ENCODE results near the gene DTX1. TPM values are rescaled to one million over a fixed set of nuclear protein-coding genes. Genes with fewer than 3 reads are reported as not detected.

Gene DTX1
- total and polyA plus RNA-seq, 8 donors: 0.43 to 6.2 (median 1.9) TPM

GRCh38 chr12:113145720-113146551 is 89.4 kb downstream of the DTX1 start:
- Histone ChIP-seq H3K36me3 (no peaks in the 10 kb centered on the region), H3K4me1 (peaks cover 11 to 38% (median 17%) of the 10 kb centered on the region in 4 donors), H3K9me3 (peaks cover 0 to 12% (median 8%) of the 10 kb centered on the region in 4 donors), H3K4me3 (no peak overlapping the region), H3K27ac (peak overlapping the region in 3 of 5 donors; percentile 37 to 46 (median 39)), H3K27me3 (peaks cover 0 to 37% (median 6%) of the 10 kb centered on the region in 3 donors)
- DNase-seq: no peak
- WGBS, 5 donors: 71 to 76% (median 73%) methylated on average over 12 of the region's 12 CpGs
- intact Hi-C loops (cut with DNase I; ENCODE audit: low total_unique reads): no loop called here
- TF ChIP-seq EP300 (IDR thresholded peaks at IDR 0.05): no peak
- TF ChIP-seq CTCF (IDR thresholded peaks at IDR 0.05): no peak
- no peak for TF ChIP-seq POLR2A (IDR thresholded peaks at IDR 0.05)
- peak in 1 of 3 donors; percentile 31 for TF ChIP-seq POLR2AphosphoS5 (IDR thresholded peaks at IDR 0.05)

- Histone ChIP-seq H3K27ac (no peak overlapping the region), H3K4me1 (peaks cover 11 to 32% (median 16%) of the 10 kb centered on the region in 4 donors), H3K36me3 (no peaks in the 10 kb centered on the region), H3K9me3 (peaks cover 0 to 12% (median 8%) of the 10 kb centered on the region in 4 donors), H3K4me3 (no peak overlapping the region), H3K27me3 (peaks cover 0 to 47% (median 14%) of the 10 kb centered on the region in 3 donors)
- DNase-seq: no peak
- TF ChIP-seq POLR2AphosphoS5 (IDR thresholded peaks at IDR 0.05) (no peak), CTCF (IDR thresholded peaks at IDR 0.05) (no peak), POLR2A (IDR thresholded peaks at IDR 0.05) (no peak), EP300 (IDR thresholded peaks at IDR 0.05) (no peak)
- 57 to 72% (median 60%) methylated on average over 2 of the region's 2 CpGs for WGBS, 5 donors
- intact Hi-C loops (cut with DNase I; ENCODE audit: low total_unique reads): no loop called here
Measured at GRCh38 chr12:113146999-113147398, 90.5 kb downstream of the DTX1 start.

Other genes starting within 250 kb of the DTX1 start
- 10 to 100 TPM; 11.6 to 48.1 (median 14.1) TPM for gene OAS1, start 149.8 kb upstream of the DTX1 start, total RNA-seq
- gene OAS1, start 149.8 kb upstream of the DTX1 start, polyA plus RNA-seq: 100 to 1,000 TPM in 1 of 3 donors, 10 to 100 TPM in 2; 20.0 to 114 (median 26.2) TPM
- gene OAS3, start 118.3 kb upstream of the DTX1 start, total RNA-seq: 100 to 1,000 TPM in 1 of 5 donors, 10 to 100 TPM in 3, 1 to 10 TPM in 1; 7.1 to 208 (median 45.2) TPM
- gene OAS3, start 118.3 kb upstream of the DTX1 start, polyA plus RNA-seq: 1 to 10 TPM; 5.7 to 7.1 (median 6.9) TPM
- 10 to 100 TPM in 4 of 5 donors, not detected in 1; 11.4 to 25.1 (median 19.0) TPM for gene OAS2, start 78.2 kb upstream of the DTX1 start, total RNA-seq
- 10 to 100 TPM in 2 of 3 donors, 1 to 10 TPM in 1; 8.5 to 11.8 (median 10.9) TPM for gene OAS2, start 78.2 kb upstream of the DTX1 start, polyA plus RNA-seq
- gene RASAL1, start 79.0 kb downstream of the DTX1 start, total RNA-seq: 10 to 100 TPM in 3 of 5 donors, 1 to 10 TPM in 2; 8.8 to 62.0 (median 47.3) TPM
- 10 to 100 TPM in 2 of 3 donors, 1 to 10 TPM in 1; 3.0 to 28.9 (median 18.8) TPM for gene RASAL1, start 79.0 kb downstream of the DTX1 start, polyA plus RNA-seq
- gene CFAP73, start 93.0 kb downstream of the DTX1 start, total RNA-seq: 1 to 10 TPM in 1 of 5 donors, not detected in 4; 5.7 TPM
- gene CFAP73, start 93.0 kb downstream of the DTX1 start, polyA plus RNA-seq: 1 to 10 TPM in 1 of 3 donors, under 1 TPM in 2; 0.44 to 2.6 (median 0.70) TPM
- 100 to 1,000 TPM in 1 of 5 donors, 10 to 100 TPM in 4; 14.6 to 167 (median 41.7) TPM for gene DDX54, start 128.7 kb downstream of the DTX1 start, total RNA-seq
- gene DDX54, start 128.7 kb downstream of the DTX1 start, polyA plus RNA-seq: 10 to 100 TPM; 28.5 to 64.6 (median 34.1) TPM
- 10 to 100 TPM in 2 of 5 donors, 1 to 10 TPM in 3; 4.1 to 19.2 (median 5.0) TPM for gene RITA1, start 129.0 kb downstream of the DTX1 start, total RNA-seq
- gene RITA1, start 129.0 kb downstream of the DTX1 start, polyA plus RNA-seq: 10 to 100 TPM in 2 of 3 donors, 1 to 10 TPM in 1; 8.4 to 14.3 (median 11.5) TPM
- 10 to 100 TPM; 15.2 to 78.2 (median 48.4) TPM for gene TPCN1, start 164.7 kb downstream of the DTX1 start, total RNA-seq
- gene TPCN1, start 164.7 kb downstream of the DTX1 start, polyA plus RNA-seq: 10 to 100 TPM in 1 of 3 donors, 1 to 10 TPM in 2; 5.8 to 24.2 (median 6.3) TPM

Measured in stomach (tissue), 9 donors.